NK-92 treated with Interleukin-12 subunit alpha and Interleukin-12 subunit beta, amount 100 ng/mL, for 24 hours (cell line): ENCODE data around the gene CPOX.

Source experiments
- DNase-seq: peaks from one replicate; lab custom pipeline; 2025; lab: John Stamatoyannopoulos, UW

The CPOX gene

GRCh38 chr3:98534734-98535133 is 58.7 kb downstream of the CPOX start:
- no peak for DNase-seq

DNA sequence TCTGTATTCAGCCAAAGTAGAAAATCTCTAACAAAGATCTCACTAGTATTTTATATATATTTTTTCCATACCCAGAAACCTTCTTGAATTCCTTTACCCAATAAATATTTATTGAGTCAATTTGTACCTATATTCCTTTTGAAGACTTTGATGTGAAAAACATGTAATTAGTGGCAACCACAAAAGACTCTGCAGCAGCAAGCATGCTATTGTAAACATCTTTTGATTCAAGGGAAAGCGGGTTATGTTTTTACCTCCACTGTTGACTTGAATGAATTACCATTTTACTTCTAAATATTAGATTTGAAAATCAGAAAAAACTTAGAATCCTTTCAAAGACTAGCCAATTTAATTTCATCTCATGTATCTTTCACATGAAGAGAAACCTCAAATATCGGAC is 59.2 kb downstream of the CPOX start:
- DNase-seq, result no peak

GRCh38 chr3:98532709-98533571 is 60.5 kb downstream of the CPOX start:
- no peak for DNase-seq

- no peak for DNase-seq
These were observed 61.2 kb downstream of the CPOX start for GRCh38 chr3:98532275-98532637.

- DNase-seq, result no peak
These were observed 61.7 kb downstream of the CPOX start, which contains the start of gene GPR15 for GRCh38 chr3:98531622-98532274. TSS of gene GPR15 (plus strand) at chr3:98531978. CDS start at chr3:98532034, 56 bp downstream.

DNA sequence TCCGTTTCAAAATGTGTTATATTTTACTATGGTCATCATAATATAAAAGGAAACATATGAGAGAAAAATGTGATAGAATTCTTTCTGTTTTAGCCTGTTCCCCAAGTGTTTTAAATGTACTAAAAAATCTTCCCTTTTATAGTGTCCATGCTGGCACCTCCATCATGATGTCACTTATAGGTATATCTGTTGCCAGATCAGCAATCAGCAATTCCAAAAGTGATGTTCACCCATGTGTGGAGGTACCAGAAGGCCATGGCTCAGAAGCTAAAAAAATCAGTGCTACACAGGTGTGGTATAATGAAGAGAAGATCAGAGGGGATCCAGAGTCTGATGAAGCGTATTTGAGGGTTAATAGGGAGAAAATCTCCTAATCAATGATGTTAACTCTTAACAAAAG is 62.7 kb downstream of the CPOX start:
- DNase-seq, result no peak

DNA sequence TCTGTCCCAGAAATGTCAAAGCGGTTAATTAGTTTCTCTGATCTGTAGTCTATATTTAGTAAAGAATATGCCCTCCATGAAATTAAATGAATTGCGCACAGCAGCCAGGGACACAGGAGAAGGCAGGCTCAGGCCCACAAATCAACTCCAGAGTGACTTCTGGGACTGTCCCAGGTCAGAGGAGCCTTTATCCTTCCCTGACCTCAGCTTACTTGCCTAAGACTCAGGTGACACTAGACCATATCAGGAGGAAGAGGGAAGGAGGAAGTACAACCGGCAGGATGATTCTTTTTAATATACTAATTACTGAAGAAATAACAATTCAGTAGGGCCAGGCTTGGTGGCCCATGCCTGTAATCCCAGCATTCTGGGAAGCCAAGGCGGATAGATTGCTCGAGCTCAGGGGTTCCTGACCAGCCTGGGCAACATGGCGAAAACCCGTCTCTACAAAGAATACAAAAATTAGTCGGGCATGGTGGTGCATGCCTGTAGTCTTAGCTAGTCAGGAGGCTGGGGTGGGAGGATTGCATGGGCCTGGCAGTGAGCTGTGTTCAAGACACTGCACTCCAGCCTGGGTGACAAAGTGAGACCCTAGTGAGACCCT is 63.5 kb downstream of the CPOX start:
- DNase-seq, result no peak
